HepG2 (cell line): ENCODE results near the gene KCND3. TPM values are rescaled to one million over a fixed set of nuclear protein-coding genes. Genes with fewer than 3 reads are reported as not detected.

Source experiments
- CCAR2 ChIP-seq: fragments of 200-400 bp; formaldehyde crosslinking; optimal IDR thresholded peaks from 2 replicates; pipeline ENCODE3; 2018; ENCODE audit warnings: low read depth, mild to moderate bottlenecking, low read length, moderate library complexity
- GLI4 ChIP-seq: sonication (generic); formaldehyde crosslinking; IDR thresholded peaks from 2 replicates; pipeline ENCODE4 v1.5.1; 2020; ENCODE audit warnings: missing genetic modification reagents, mild to moderate bottlenecking, moderate library complexity, borderline replicate concordance
- HOMEZ ChIP-seq: IDR thresholded peaks from 2 replicates; pipeline ENCODE4 v1.6.1; 2016; ENCODE audit warnings: low read depth
- HOXD1 ChIP-seq: sonication (generic); formaldehyde crosslinking; IDR thresholded peaks from 2 replicates; pipeline ENCODE4 v1.5.0; 2020; ENCODE audit warnings: missing genetic modification reagents
- MAFK ChIP-seq, 2 experiments: IDR thresholded peaks in 1 of 2; conservative IDR thresholded peaks in 1 of 2; 2 replicates each; pipeline ENCODE4 v1.6.1; 2011; ENCODE audit warnings: improper control_type of control experiment in 2 of 2, low read length in 2 of 2
- MED1 ChIP-seq: sonication (generic); formaldehyde crosslinking; IDR thresholded peaks from 2 replicates; pipeline ENCODE4 v1.4.0; 2020; ENCODE audit warnings: missing genetic modification reagents
- MXD1 ChIP-seq: sonication (generic); formaldehyde crosslinking; IDR thresholded peaks from 2 replicates; pipeline ENCODE4 v1.4.0; 2020; ENCODE audit warnings: mild to moderate bottlenecking, missing genetic modification reagents
- NPAS2 ChIP-seq: sonication (generic); formaldehyde crosslinking; IDR thresholded peaks from 2 replicates; pipeline ENCODE4 v1.8.0; 2022; ENCODE audit warnings: mild to moderate bottlenecking, missing genetic modification reagents, borderline replicate concordance
- PHF20 ChIP-seq: sonication (generic); formaldehyde crosslinking; IDR thresholded peaks from 2 replicates; pipeline ENCODE4 v1.5.0; 2020; ENCODE audit warnings: mild to moderate bottlenecking, missing genetic modification reagents
- PTBP1 ChIP-seq: fragments of 200-400 bp; formaldehyde crosslinking; IDR thresholded peaks from 2 replicates; pipeline ENCODE4 v1.6.1; 2018; ENCODE audit warnings: low read length, low read depth; ENCODE audit not compliant: poor library complexity, severe bottlenecking
- RFX5 ChIP-seq: IDR thresholded peaks from 2 replicates; pipeline ENCODE4 v1.6.1; 2011; ENCODE audit warnings: low read depth, low read length, improper control_type of control experiment
- SNRNP70 ChIP-seq: fragments of 200-400 bp; formaldehyde crosslinking; IDR thresholded peaks from 2 replicates; pipeline ENCODE4 v1.6.1; 2017; ENCODE audit warnings: mild to moderate bottlenecking, low read depth, low read length, moderate library complexity
- TBL1XR1 ChIP-seq: fragments of 150-350 bp; IDR thresholded peaks from 2 replicates; pipeline ENCODE4 v1.6.1; 2014; ENCODE audit warnings: borderline replicate concordance, low read length; ENCODE audit not compliant: partially characterized antibody
- U2AF1 ChIP-seq: fragments of 200-400 bp; formaldehyde crosslinking; optimal IDR thresholded peaks from 2 replicates; pipeline ENCODE3; 2017; ENCODE audit warnings: mild to moderate bottlenecking, low read depth, low read length
- UBTF ChIP-seq: sonication (generic); formaldehyde crosslinking; IDR thresholded peaks from 2 replicates; pipeline ENCODE4 v1.4.0; 2020; ENCODE audit warnings: mild to moderate bottlenecking, missing genetic modification reagents
- XRCC5 ChIP-seq: fragments of 200-400 bp; formaldehyde crosslinking; optimal IDR thresholded peaks from 2 replicates; pipeline ENCODE3; 2017; ENCODE audit warnings: mild to moderate bottlenecking, low read length
- ZMYM2 ChIP-seq: sonication (generic); formaldehyde crosslinking; IDR thresholded peaks from 2 replicates; pipeline ENCODE4 v1.8.0; 2022; ENCODE audit warnings: mild to moderate bottlenecking, missing genetic modification reagents
- ZNF124 ChIP-seq: sonication (generic); formaldehyde crosslinking; IDR thresholded peaks from 2 replicates; pipeline ENCODE4 v1.4.0; 2020; ENCODE audit warnings: missing genetic modification reagents
- ZNF205 ChIP-seq: IDR thresholded peaks from 2 replicates; pipeline ENCODE4 v1.6.1; 2018; ENCODE audit warnings: missing biosample characterization, missing genetic modification reagents
- ZNF572 ChIP-seq: sonication (generic); formaldehyde crosslinking; IDR thresholded peaks from 2 replicates; pipeline ENCODE4 v1.5.1; 2020; ENCODE audit warnings: mild to moderate bottlenecking, missing genetic modification reagents
- polyA plus RNA-seq, 8 experiments: library from polyadenylated mRNA; depleted of rRNA in 3 of 8; stranded (reverse) in 7 of 8; unstranded in 1 of 8; fragments of >200 nt; fragmentation: Illumina TruSeq in 4 of 8; extraction: Trizol in 4 of 8; gene quantifications; 2 replicates each; pipeline versions ENCODE4 v1.2.1 to v1.2.3, GENCODE V29; 2011 to 2016; ENCODE audit warnings: low read depth in 4 of 8, missing spikeins in 1 of 8, mixed read lengths in 1 of 8; ENCODE audit not compliant: insufficient read depth in 1 of 8
- total RNA-seq, 5 experiments: library from RNA; depleted of rRNA; stranded (reverse); fragments of >200 nt; fragmentation: Illumina TruSeq; extraction: Trizol; gene quantifications; 2 replicates each; pipeline ENCODE4 v1.2.3, GENCODE V29; 2016; ENCODE audit warnings: low read depth in 1 of 5
- TF ChIP-seq, protein P1 (sequence below): sonication (generic); formaldehyde crosslinking; IDR thresholded peaks from 2 replicates; pipeline ENCODE4 v1.9.0; 2021; ENCODE audit warnings: missing genetic modification reagents, borderline replicate concordance

KCND3 gene
- total and polyA plus RNA-seq, 2 of the 13 experiments (the other 11 are each of a cell fraction or from before 2014, with no cell fraction given), result 0.04 TPM; not detected in 1

GRCh38 chr1:111755331-111756123 is 233.9 kb downstream of the KCND3 start, which contains the start of gene DDX20 (continued):
- TF ChIP-seq MXD1, result peak; percentile 97; the same call in 1 of the 2 replicates
- TF ChIP-seq PTBP1, result peak; percentile 25
- peak; percentile 91 for TF ChIP-seq U2AF1
- TF ChIP-seq MAFK (conservative IDR thresholded peaks at IDR 0.05 in 1 of 2, IDR thresholded peaks at IDR 0.05 in 1 of 2; ENCODE audit: low read length in 2 of 2), result no peak
- peak; percentile 66; the same call in 1 of the 2 replicates for TF ChIP-seq ZNF572 (CRISPR knock-in tag)
- TF ChIP-seq ZMYM2, result 0 out of 2 replicates have a peak, but pooled peaks have one; percentile 28
- TF ChIP-seq ZNF205 (CRISPR knock-in tag), result peak; percentile 58; the same call in 1 of the 2 replicates
- peak; percentile 74; the same call in 1 of the 2 replicates for TF ChIP-seq GLI4
- peak; percentile 48; the same call in 1 of the 2 replicates for TF ChIP-seq HOXD1 (CRISPR knock-in tag)
- peak; percentile 46 for TF ChIP-seq TBL1XR1
- peak; percentile 92 for TF ChIP-seq XRCC5
- peak; percentile 64; the same call in 1 of the 2 replicates for TF ChIP-seq ZNF124 (CRISPR knock-in tag)
- TF ChIP-seq RFX5, result no peak
- TF ChIP-seq PHF20 (CRISPR knock-in tag), result peak; percentile 83
- no peak for TF ChIP-seq SNRNP70
- no peak for TF ChIP-seq NPAS2
- TF ChIP-seq CCAR2, result peak; percentile 77
- TF ChIP-seq, protein P1, sequence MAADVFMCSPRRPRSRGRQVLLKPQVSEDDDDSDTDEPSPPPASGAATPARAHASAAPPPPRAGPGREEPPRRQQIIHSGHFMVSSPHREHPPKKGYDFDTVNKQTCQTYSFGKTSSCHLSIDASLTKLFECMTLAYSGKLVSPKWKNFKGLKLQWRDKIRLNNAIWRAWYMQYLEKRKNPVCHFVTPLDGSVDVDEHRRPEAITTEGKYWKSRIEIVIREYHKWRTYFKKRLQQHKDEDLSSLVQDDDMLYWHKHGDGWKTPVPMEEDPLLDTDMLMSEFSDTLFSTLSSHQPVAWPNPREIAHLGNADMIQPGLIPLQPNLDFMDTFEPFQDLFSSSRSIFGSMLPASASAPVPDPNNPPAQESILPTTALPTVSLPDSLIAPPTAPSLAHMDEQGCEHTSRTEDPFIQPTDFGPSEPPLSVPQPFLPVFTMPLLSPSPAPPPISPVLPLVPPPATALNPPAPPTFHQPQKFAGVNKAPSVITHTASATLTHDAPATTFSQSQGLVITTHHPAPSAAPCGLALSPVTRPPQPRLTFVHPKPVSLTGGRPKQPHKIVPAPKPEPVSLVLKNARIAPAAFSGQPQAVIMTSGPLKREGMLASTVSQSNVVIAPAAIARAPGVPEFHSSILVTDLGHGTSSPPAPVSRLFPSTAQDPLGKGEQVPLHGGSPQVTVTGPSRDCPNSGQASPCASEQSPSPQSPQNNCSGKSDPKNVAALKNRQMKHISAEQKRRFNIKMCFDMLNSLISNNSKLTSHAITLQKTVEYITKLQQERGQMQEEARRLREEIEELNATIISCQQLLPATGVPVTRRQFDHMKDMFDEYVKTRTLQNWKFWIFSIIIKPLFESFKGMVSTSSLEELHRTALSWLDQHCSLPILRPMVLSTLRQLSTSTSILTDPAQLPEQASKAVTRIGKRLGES (CRISPR knock-in tag), result peak; percentile 88; the same call in 1 of the 2 replicates
- peak; percentile 56 for TF ChIP-seq MED1 (CRISPR knock-in tag)
- TF ChIP-seq HOMEZ (CRISPR knock-in tag), result peak; percentile 22; the same call in 1 of the 2 replicates
- TF ChIP-seq UBTF, result peak; percentile 85; the same call in 1 of the 2 replicates
